Transverse colon (tissue), 4 donors: ENCODE data around the gene GOLGA1. TPM values are rescaled to one million over a fixed set of nuclear protein-coding genes. Genes with fewer than 3 reads are reported as not detected.

ENCODE experiments used
- DNase-seq: peaks from one replicate; pipeline ENCODE4 v3.0.0-alpha.2; 2019
- H3K27ac ChIP-seq, 4 donors: fragments of 200-600 bp; sonication (generic); 2 replicates each; pipeline ENCODE4 v1.5.1; 2016 to 2018; ENCODE audit warnings: inconsistent platforms in 4 of 4
- H3K27me3 ChIP-seq: fragments of 200-600 bp; sonication (generic); 2 replicates; pipeline ENCODE4 v1.5.1; 2017; ENCODE audit warnings: inconsistent platforms
- H3K36me3 ChIP-seq, 4 donors: fragments of 200-600 bp; sonication (generic); 2 replicates each; pipeline ENCODE4 v1.5.1; 2017 to 2019; ENCODE audit warnings: inconsistent platforms in 4 of 4
- H3K4me1 ChIP-seq, 4 donors: fragments of 200-600 bp; sonication (generic); 2 replicates each; pipeline ENCODE4 v1.5.1; 2017 to 2020; ENCODE audit warnings: inconsistent platforms in 4 of 4
- H3K4me3 ChIP-seq, 4 donors: fragments of 200-600 bp; sonication (generic); 1 replicate in 1 of 4; 2 replicates in 3 of 4; pipeline versions ENCODE4 v1.5.1 to v1.6.1; 2017 to 2019; ENCODE audit warnings: inconsistent platforms in 4 of 4
- H3K9me3 ChIP-seq, 2 donors: fragments of 200-600 bp; sonication (generic); 2 replicates each; pipeline ENCODE4 v1.5.1; 2017 to 2019; ENCODE audit warnings: inconsistent platforms in 2 of 2
- CTCF ChIP-seq, 5 experiments: fragments of 200-600 bp in 3 of 5; fragments of 450-650 bp in 2 of 5; sonication (generic) in 3 of 5; IDR thresholded peaks; 1 replicate in 2 of 5; 2 replicates in 3 of 5; pipeline ENCODE4 v1.5.1; 2016 to 2017; ENCODE audit warnings: antibody characterized with exemption in 5 of 5, inconsistent platforms in 3 of 5, mild to moderate bottlenecking in 2 of 5, moderate library complexity in 1 of 5
- EP300 ChIP-seq: sonication (generic); formaldehyde crosslinking; IDR thresholded peaks from one replicate; pipeline ENCODE4 v1.6.1; 2017; ENCODE audit warnings: antibody characterized with exemption, low read depth
- POLR2A ChIP-seq: fragments of 450-650 bp; IDR thresholded peaks from one replicate; pipeline ENCODE4 v1.6.1; 2016; ENCODE audit warnings: antibody characterized with exemption, mild to moderate bottlenecking, moderate library complexity
- POLR2AphosphoS5 ChIP-seq, 3 donors: sonication (generic); formaldehyde crosslinking; IDR thresholded peaks; one replicate each; pipeline ENCODE4 v1.6.1; 2016; ENCODE audit warnings: antibody characterized with exemption in 3 of 3
- WGBS, 2 donors: methylation state at CpG; one replicate each; pipeline ENCODE4 v1.1.5; 2018; ENCODE audit warnings: low coverage in 1 of 2; 5-methylcytosine and 5-hydroxymethylcytosine counted together
- in situ Hi-C, 4 donors: fragments of 200-750 bp; cut with MboI; loops; one replicate each; pipeline versions ENCODE4 v1.15.0 to v1.15.1; 2017; ENCODE audit warnings: low sequenced_read_pairs in 3 of 4, low pct_ligation_motif_present in 1 of 4, low pct_unique_long_range_greater_than_20kb in 1 of 4
- intact Hi-C: fragments of 100-400 bp; cut with DNase I; formaldehyde crosslinking; loops from one replicate; pipeline ENCODE4 v1.15.1; 2023; ENCODE audit warnings: low total_unique reads
- total RNA-seq, 4 donors: library from RNA; depleted of rRNA; stranded (reverse); fragments of >200 nt; gene quantifications; one replicate each; pipeline ENCODE4 v1.1.0, GENCODE V29; 2016

Gene GOLGA1
- total RNA-seq, 4 donors from 2014 or later: 24.3 to 144 (median 30.1) TPM

- 1% methylated on average over 60 of the region's 101 CpGs; no CpG with 5 or more reads in 1 of the 2 donors for WGBS, 2 donors
- H3K4me1 ChIP-seq: peaks cover 26 to 44% (median 42%) of the 10 kb centered on the region in 4 donors
- intact Hi-C loops (no loop called here), in situ Hi-C loops (no loop called here)
- peak; percentile 91 for DNase-seq
- H3K27ac ChIP-seq: peak overlapping the region; percentile 94 to 100 (median 98)
- H3K9me3 ChIP-seq: no peaks in the 10 kb centered on the region
- no peaks in the 10 kb centered on the region for H3K27me3 ChIP-seq
- H3K4me3 ChIP-seq: peak overlapping the region; percentile 66 to 90 (median 88)
- no peaks in the 10 kb centered on the region for H3K36me3 ChIP-seq
- TF ChIP-seq CTCF (IDR thresholded peaks at IDR 0.05) (no peak), EP300 (no peak), POLR2A (peak; percentile 94), POLR2AphosphoS5 (IDR thresholded peaks at IDR 0.05) (peak; percentile 88 to 96 (median 95))
Observed at GRCh38 chr9:124868511-124869465, 72.1 kb downstream of the GOLGA1 start.

GRCh38 chr9:124863371-124863871 is 77.5 kb downstream of the GOLGA1 start:
- Histone ChIP-seq H3K27me3 (no peaks in the 10 kb centered on the region), H3K4me1 (peaks cover 19 to 37% (median 28%) of the 10 kb centered on the region in 4 donors), H3K9me3 (no peaks in the 10 kb centered on the region), H3K27ac (peak overlapping the region in 2 of 4 donors; percentile 93), H3K36me3 (peaks cover 0 to 20% (median 9%) of the 10 kb centered on the region in 4 donors), H3K4me3 (no peak overlapping the region)
- no peak for DNase-seq
- TF ChIP-seq POLR2A: no peak
- TF ChIP-seq CTCF (IDR thresholded peaks at IDR 0.05): no peak
- no peak for TF ChIP-seq POLR2AphosphoS5 (IDR thresholded peaks at IDR 0.05)
- no peak for TF ChIP-seq EP300
- intact Hi-C loops: no loop called here
- WGBS, 2 donors: 32 to 71% methylated on average over 2 to 7 of the region's 7 CpGs
- in situ Hi-C loops: no loop called here

- intact Hi-C loops: no loop called here
Observed at GRCh38 chr9:124861342-124862229, 79.3 kb downstream of the GOLGA1 start, which contains the start of the genes ARPC5L and RPL35. ARPC5L (plus strand) TSS chr9:124862130; CDS start chr9:124869291, 7,161 bp downstream. RPL35 (minus strand) TSS chr9:124861957; CDS start chr9:124861912, 45 bp downstream.

More at GRCh38 chr9:124861342-124862229, 79.3 kb downstream of the GOLGA1 start, which contains the start of the genes ARPC5L and RPL35:
- 1% methylated on average over 62 of the region's 92 CpGs; no CpG with 5 or more reads in 1 of the 2 donors for WGBS, 2 donors
- peak within 1 kb of the TSS; percentile 56 to 91 (median 76) for H3K4me3 ChIP-seq
- in situ Hi-C loops: no loop called here
- H3K36me3 ChIP-seq: peaks cover 0 to 32% (median 10%) of the 10 kb centered on the region in 4 donors
- H3K27me3 ChIP-seq: no peaks in the 10 kb centered on the region
- DNase-seq: peak; percentile 97
- H3K9me3 ChIP-seq: no peaks in the 10 kb centered on the region
- no peak for TF ChIP-seq EP300
- TF ChIP-seq POLR2A: peak; percentile 86
- peak; percentile 91 to 97 (median 93) for TF ChIP-seq POLR2AphosphoS5 (IDR thresholded peaks at IDR 0.05)
- peak in 4 of 5 experiments; percentile 20 to 38 (median 22) for TF ChIP-seq CTCF (IDR thresholded peaks at IDR 0.05)
- peaks cover 13 to 27% (median 21%) of the 10 kb centered on the region in 4 donors for H3K4me1 ChIP-seq
- peak within 1 kb of the TSS; percentile 93 to 96 (median 94) for H3K27ac ChIP-seq
